ENCODE results near the gene SLC1A3.

The SLC1A3 gene

DNA sequence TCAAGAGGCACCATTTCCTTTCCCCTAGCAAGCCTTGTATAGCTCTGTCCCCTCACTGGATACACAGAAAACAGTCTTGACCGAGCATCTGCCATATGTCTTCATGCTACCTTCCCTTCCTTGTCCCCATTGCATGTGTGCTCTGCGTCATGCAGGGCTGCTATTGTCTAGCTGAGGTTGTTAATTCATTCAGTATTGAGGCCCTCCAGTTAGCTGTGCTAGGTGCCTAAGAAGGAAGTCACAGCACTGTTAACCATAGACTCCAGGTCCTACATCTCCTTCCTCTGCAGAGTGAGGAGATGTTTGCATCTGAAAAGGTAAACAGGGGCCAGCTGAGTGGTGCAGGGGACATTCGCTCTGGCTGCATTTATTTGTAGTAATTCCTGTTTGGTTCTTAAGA lies 48.2 kb downstream of the SLC1A3 start:
- TF ChIP-seq CSDC2 (CRISPR knock-in tag; IDR thresholded peaks at IDR 0.05) (no peak), ZNF70 (CRISPR knock-in tag; IDR thresholded peaks at IDR 0.05) (no peak)
- no peak for ATAC-seq

DNA sequence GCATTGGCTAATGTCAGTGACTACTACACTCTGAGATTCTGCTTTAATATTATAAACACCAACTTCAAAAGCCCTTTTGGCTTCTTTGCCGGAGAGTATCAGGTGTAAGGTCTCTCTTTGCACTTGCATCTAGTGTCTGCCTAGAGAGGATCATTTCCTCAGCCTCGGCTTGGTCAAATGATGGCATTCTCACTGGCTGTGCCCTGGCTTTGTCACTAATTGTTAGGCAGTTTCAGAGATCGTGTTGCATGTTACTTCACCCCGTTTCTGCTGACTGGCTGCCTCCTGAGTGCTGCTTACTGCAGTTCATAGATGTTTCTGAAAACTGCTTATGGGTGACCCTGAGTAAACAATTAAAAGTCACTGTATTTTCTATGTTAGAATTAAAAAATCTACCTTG lies 48.8 kb downstream of the SLC1A3 start:
- no peak for ATAC-seq
- TF ChIP-seq, protein P1, sequence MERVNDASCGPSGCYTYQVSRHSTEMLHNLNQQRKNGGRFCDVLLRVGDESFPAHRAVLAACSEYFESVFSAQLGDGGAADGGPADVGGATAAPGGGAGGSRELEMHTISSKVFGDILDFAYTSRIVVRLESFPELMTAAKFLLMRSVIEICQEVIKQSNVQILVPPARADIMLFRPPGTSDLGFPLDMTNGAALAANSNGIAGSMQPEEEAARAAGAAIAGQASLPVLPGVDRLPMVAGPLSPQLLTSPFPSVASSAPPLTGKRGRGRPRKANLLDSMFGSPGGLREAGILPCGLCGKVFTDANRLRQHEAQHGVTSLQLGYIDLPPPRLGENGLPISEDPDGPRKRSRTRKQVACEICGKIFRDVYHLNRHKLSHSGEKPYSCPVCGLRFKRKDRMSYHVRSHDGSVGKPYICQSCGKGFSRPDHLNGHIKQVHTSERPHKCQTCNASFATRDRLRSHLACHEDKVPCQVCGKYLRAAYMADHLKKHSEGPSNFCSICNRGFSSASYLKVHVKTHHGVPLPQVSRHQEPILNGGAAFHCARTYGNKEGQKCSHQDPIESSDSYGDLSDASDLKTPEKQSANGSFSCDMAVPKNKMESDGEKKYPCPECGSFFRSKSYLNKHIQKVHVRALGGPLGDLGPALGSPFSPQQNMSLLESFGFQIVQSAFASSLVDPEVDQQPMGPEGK (CRISPR knock-in tag; IDR thresholded peaks at IDR 0.05; ENCODE audit: borderline replicate concordance), result no peak
- TF ChIP-seq, protein P2, sequence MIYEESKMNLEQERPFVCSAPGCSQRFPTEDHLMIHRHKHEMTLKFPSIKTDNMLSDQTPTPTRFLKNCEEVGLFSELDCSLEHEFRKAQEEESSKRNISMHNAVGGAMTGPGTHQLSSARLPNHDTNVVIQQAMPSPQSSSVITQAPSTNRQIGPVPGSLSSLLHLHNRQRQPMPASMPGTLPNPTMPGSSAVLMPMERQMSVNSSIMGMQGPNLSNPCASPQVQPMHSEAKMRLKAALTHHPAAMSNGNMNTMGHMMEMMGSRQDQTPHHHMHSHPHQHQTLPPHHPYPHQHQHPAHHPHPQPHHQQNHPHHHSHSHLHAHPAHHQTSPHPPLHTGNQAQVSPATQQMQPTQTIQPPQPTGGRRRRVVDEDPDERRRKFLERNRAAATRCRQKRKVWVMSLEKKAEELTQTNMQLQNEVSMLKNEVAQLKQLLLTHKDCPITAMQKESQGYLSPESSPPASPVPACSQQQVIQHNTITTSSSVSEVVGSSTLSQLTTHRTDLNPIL (CRISPR knock-in tag; IDR thresholded peaks at IDR 0.05; ENCODE audit: low read depth), result no peak
- TF ChIP-seq BACH2 (CRISPR knock-in tag; IDR thresholded peaks at IDR 0.05; ENCODE audit: borderline replicate concordance), result no peak
- no peak for TF ChIP-seq ZNF8 (CRISPR knock-in tag; IDR thresholded peaks at IDR 0.05)
- TF ChIP-seq OSR1 (CRISPR knock-in tag; IDR thresholded peaks at IDR 0.05), result no peak
- TF ChIP-seq, protein P3, sequence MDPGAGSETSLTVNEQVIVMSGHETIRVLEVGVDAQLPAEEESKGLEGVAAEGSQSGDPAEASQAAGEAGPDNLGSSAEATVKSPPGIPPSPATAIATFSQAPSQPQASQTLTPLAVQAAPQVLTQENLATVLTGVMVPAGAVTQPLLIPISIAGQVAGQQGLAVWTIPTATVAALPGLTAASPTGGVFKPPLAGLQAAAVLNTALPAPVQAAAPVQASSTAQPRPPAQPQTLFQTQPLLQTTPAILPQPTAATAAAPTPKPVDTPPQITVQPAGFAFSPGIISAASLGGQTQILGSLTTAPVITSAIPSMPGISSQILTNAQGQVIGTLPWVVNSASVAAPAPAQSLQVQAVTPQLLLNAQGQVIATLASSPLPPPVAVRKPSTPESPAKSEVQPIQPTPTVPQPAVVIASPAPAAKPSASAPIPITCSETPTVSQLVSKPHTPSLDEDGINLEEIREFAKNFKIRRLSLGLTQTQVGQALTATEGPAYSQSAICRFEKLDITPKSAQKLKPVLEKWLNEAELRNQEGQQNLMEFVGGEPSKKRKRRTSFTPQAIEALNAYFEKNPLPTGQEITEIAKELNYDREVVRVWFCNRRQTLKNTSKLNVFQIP (CRISPR knock-in tag; IDR thresholded peaks at IDR 0.05; ENCODE audit: borderline replicate concordance, low read depth), result no peak
- TF ChIP-seq ZFP3 (CRISPR knock-in tag; IDR thresholded peaks at IDR 0.05), result no peak
- TF ChIP-seq ESRRG (CRISPR knock-in tag; IDR thresholded peaks at IDR 0.05), result no peak
- no peak for TF ChIP-seq GLIS3 (CRISPR knock-in tag; IDR thresholded peaks at IDR 0.05)
- no peak for TF ChIP-seq RARB (CRISPR knock-in tag; IDR thresholded peaks at IDR 0.05)
- no peak for TF ChIP-seq ISL1 (CRISPR knock-in tag; IDR thresholded peaks at IDR 0.05)
- TF ChIP-seq ZNF565 (CRISPR knock-in tag; conservative IDR thresholded peaks at IDR 0.05; ENCODE audit: low read depth), result no peak
- TF ChIP-seq CSDC2 (CRISPR knock-in tag; IDR thresholded peaks at IDR 0.05), result no peak
- TF ChIP-seq TOX (CRISPR knock-in tag; IDR thresholded peaks at IDR 0.05; ENCODE audit: borderline replicate concordance), result no peak
- no peak for TF ChIP-seq SNAI2 (CRISPR knock-in tag; IDR thresholded peaks at IDR 0.05)
- TF ChIP-seq, protein P4, sequence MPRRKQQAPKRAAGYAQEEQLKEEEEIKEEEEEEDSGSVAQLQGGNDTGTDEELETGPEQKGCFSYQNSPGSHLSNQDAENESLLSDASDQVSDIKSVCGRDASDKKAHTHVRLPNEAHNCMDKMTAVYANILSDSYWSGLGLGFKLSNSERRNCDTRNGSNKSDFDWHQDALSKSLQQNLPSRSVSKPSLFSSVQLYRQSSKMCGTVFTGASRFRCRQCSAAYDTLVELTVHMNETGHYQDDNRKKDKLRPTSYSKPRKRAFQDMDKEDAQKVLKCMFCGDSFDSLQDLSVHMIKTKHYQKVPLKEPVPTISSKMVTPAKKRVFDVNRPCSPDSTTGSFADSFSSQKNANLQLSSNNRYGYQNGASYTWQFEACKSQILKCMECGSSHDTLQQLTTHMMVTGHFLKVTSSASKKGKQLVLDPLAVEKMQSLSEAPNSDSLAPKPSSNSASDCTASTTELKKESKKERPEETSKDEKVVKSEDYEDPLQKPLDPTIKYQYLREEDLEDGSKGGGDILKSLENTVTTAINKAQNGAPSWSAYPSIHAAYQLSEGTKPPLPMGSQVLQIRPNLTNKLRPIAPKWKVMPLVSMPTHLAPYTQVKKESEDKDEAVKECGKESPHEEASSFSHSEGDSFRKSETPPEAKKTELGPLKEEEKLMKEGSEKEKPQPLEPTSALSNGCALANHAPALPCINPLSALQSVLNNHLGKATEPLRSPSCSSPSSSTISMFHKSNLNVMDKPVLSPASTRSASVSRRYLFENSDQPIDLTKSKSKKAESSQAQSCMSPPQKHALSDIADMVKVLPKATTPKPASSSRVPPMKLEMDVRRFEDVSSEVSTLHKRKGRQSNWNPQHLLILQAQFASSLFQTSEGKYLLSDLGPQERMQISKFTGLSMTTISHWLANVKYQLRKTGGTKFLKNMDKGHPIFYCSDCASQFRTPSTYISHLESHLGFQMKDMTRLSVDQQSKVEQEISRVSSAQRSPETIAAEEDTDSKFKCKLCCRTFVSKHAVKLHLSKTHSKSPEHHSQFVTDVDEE (CRISPR knock-in tag; IDR thresholded peaks at IDR 0.05), result no peak

DNA sequence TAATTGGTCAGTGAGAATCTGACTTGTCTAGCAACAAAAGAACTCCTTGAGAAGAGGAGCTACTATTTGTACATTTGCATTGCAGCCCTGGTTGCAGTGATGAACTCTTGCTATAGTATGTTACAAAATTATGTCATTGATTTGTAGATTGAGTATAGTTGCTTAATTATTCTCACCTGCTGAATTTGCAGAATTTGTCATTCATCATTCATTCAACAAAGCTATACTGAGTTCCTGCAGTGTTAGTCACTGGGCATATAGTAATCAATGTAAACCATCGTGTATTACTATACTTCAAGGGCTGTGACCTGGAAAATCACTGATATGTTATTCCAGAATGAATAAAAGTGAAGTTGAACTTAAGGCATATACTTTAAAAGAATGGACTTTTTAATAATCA lies 50.1 kb downstream of the SLC1A3 start:
- no peak for ATAC-seq
- TF ChIP-seq ZFP30 (CRISPR knock-in tag; IDR thresholded peaks at IDR 0.05), result no peak

DNA sequence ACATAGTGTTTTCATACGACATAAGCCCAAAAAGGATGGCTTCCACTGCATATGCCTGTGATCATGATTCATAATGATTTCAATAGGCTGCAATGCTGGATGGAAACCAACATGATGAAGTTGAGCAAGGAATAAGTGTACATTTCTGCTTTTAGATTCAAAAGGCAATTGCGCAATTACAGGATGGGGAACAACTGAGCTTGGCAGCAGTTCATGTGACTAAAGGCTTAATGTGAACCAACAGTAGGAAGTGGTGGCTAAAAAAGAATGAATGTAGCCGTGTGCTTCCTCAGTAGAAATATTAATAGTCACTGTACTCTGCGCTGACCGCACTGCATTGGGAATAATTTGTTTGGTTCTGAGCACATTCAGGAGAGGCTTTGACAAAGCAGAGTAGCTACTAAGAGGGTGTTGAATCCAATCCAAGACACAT lies 51.2 kb downstream of the SLC1A3 start:
- ATAC-seq, result no peak
- TF ChIP-seq ZFP3 (CRISPR knock-in tag; IDR thresholded peaks at IDR 0.05), result no peak
- no peak for TF ChIP-seq ZFP30 (CRISPR knock-in tag; IDR thresholded peaks at IDR 0.05)
- no peak for TF ChIP-seq ESRRG (CRISPR knock-in tag; IDR thresholded peaks at IDR 0.05)
- no peak for TF ChIP-seq ARNTL (CRISPR knock-in tag; IDR thresholded peaks at IDR 0.05; ENCODE audit: borderline replicate concordance, low read depth)
- TF ChIP-seq, protein P1 (CRISPR knock-in tag; IDR thresholded peaks at IDR 0.05; ENCODE audit: borderline replicate concordance), result no peak
- no peak for TF ChIP-seq PPARA (CRISPR knock-in tag; IDR thresholded peaks at IDR 0.05; ENCODE audit: borderline replicate concordance)
- TF ChIP-seq BACH2 (CRISPR knock-in tag; IDR thresholded peaks at IDR 0.05; ENCODE audit: borderline replicate concordance), result no peak
- TF ChIP-seq ZNF8 (CRISPR knock-in tag; IDR thresholded peaks at IDR 0.05), result no peak
- no peak for TF ChIP-seq RARB (CRISPR knock-in tag; IDR thresholded peaks at IDR 0.05)
- TF ChIP-seq, protein P3 (CRISPR knock-in tag; IDR thresholded peaks at IDR 0.05; ENCODE audit: borderline replicate concordance, low read depth), result no peak

All from SK-N-SH treated with all-trans-retinoic acid at 6 μM for 48 hours (cell line).